H9 (cell line): Measurements from ENCODE around the gene TMCC2. TPM values are rescaled to one million over a fixed set of nuclear protein-coding genes. Genes with fewer than 3 reads are reported as not detected.
A peak's percentile ranks its signal among the peaks of the same experiment; 100 is the strongest.

Experiments
- DNase-seq: peaks from one replicate; pipeline ENCODE4 v3.0.0-alpha.2; 2017
- H2AFZ ChIP-seq: one replicate; pipeline ENCODE4 v1.6.1; 2013; ENCODE audit warnings: mild to moderate bottlenecking, low read length, control low read depth, moderate library complexity
- H2AK5ac ChIP-seq: 2 replicates; pipeline ENCODE4 v1.6.1; 2013; ENCODE audit warnings: low read length, control low read depth, mixed read lengths; ENCODE audit not compliant: insufficient read length
- H2BK120ac ChIP-seq: one replicate; pipeline ENCODE4 v1.6.1; 2013; ENCODE audit warnings: low read depth, mild to moderate bottlenecking, low read length, control low read depth, inconsistent platforms; ENCODE audit not compliant: poor library complexity, severe bottlenecking
- H2BK12ac ChIP-seq: 2 replicates; pipeline ENCODE4 v1.6.1; 2013; ENCODE audit warnings: low read length, control low read depth, mixed read lengths, low read depth; ENCODE audit not compliant: insufficient read length
- H2BK15ac ChIP-seq: 2 replicates; pipeline ENCODE4 v1.6.1; 2013; ENCODE audit warnings: low read depth, low read length, control low read depth
- H2BK20ac ChIP-seq: one replicate; pipeline ENCODE4 v1.6.1; 2013; ENCODE audit warnings: low read depth, mild to moderate bottlenecking, low read length, control low read depth, inconsistent platforms; ENCODE audit not compliant: poor library complexity, severe bottlenecking
- H2BK5ac ChIP-seq: 2 replicates; pipeline ENCODE4 v1.6.1; 2013; ENCODE audit warnings: low read length, control low read depth, mixed read lengths; ENCODE audit not compliant: insufficient read length
- H3K14ac ChIP-seq: 2 replicates; pipeline ENCODE4 v1.6.1; 2013; ENCODE audit warnings: low read length, control low read depth; ENCODE audit not compliant: insufficient read depth
- H3K18ac ChIP-seq: 2 replicates; pipeline ENCODE4 v1.6.1; 2013; ENCODE audit warnings: low read depth, mild to moderate bottlenecking, mixed read lengths, low read length, control low read depth; ENCODE audit not compliant: insufficient read length
- H3K23ac ChIP-seq: 2 replicates; pipeline ENCODE4 v1.6.1; 2013; ENCODE audit warnings: low read length, control low read depth, mixed read lengths, low read depth; ENCODE audit not compliant: insufficient read length
- H3K23me2 ChIP-seq: 2 replicates; pipeline ENCODE4 v1.6.1; 2013; ENCODE audit warnings: low read depth, mild to moderate bottlenecking, mixed read lengths, low read length, control low read depth; ENCODE audit not compliant: insufficient read length, poor library complexity, severe bottlenecking
- H3K27ac ChIP-seq: 2 replicates; pipeline ENCODE4 v1.5.1; 2013; ENCODE audit warnings: low read length, control low read depth, mixed read lengths, low read depth; ENCODE audit not compliant: insufficient read length
- H3K27me3 ChIP-seq: 2 replicates; pipeline ENCODE4 v1.6.1; 2013; ENCODE audit warnings: low read length, control low read depth, inconsistent platforms; ENCODE audit not compliant: insufficient read depth
- H3K4ac ChIP-seq: 2 replicates; pipeline ENCODE4 v1.6.1; 2013; ENCODE audit warnings: low read depth, mild to moderate bottlenecking, control low read depth, inconsistent platforms, low read length, moderate library complexity
- H3K4me1 ChIP-seq: 2 replicates; pipeline ENCODE4 v1.6.1; 2013; ENCODE audit warnings: low read length, control low read depth, inconsistent platforms; ENCODE audit not compliant: insufficient read depth
- H3K4me2 ChIP-seq: 2 replicates; pipeline ENCODE4 v1.6.1; 2013; ENCODE audit warnings: low read length, control low read depth, mixed read lengths; ENCODE audit not compliant: insufficient read length, insufficient read depth
- H3K56ac ChIP-seq: 2 replicates; pipeline ENCODE4 v1.6.1; 2013; ENCODE audit warnings: low read depth, mild to moderate bottlenecking, mixed read lengths, low read length, control low read depth; ENCODE audit not compliant: insufficient read length
- H3K79me1 ChIP-seq: 2 replicates; pipeline ENCODE4 v1.6.1; 2013; ENCODE audit warnings: low read depth, mild to moderate bottlenecking, moderate library complexity, low read length, control low read depth, inconsistent platforms; ENCODE audit not compliant: insufficient read depth, poor library complexity, severe bottlenecking
- H3K79me2 ChIP-seq: 2 replicates; pipeline ENCODE4 v1.6.1; 2013; ENCODE audit warnings: low read length, control low read depth, inconsistent platforms; ENCODE audit not compliant: insufficient read depth
- H3K9ac ChIP-seq: 2 replicates; pipeline ENCODE4 v1.6.1; 2013; ENCODE audit warnings: low read length, control low read depth, mixed read lengths; ENCODE audit not compliant: insufficient read length; ENCODE audit errors: extremely low read depth
- H3K9me3 ChIP-seq: one replicate; pipeline ENCODE4 v1.6.1; 2013; ENCODE audit warnings: low read depth, low read length, inconsistent platforms; ENCODE audit not compliant: control insufficient read depth
- H3T11ph ChIP-seq: one replicate; pipeline ENCODE4 v1.6.1; 2013; ENCODE audit warnings: mild to moderate bottlenecking, low read length, control low read depth, inconsistent platforms
- H4K20me1 ChIP-seq: one replicate; pipeline ENCODE4 v1.6.1; 2013; ENCODE audit not compliant: control insufficient read depth, insufficient read length, insufficient read depth
- H4K5ac ChIP-seq: 2 replicates; pipeline ENCODE4 v1.6.1; 2013; ENCODE audit warnings: low read depth, mild to moderate bottlenecking, mixed read lengths, low read length, control low read depth; ENCODE audit not compliant: insufficient read length
- H4K8ac ChIP-seq: replicated peaks from 2 replicates; pipeline ENCODE4 v1.6.1; 2013; ENCODE audit warnings: low read length, control low read depth, mixed read lengths, low read depth; ENCODE audit not compliant: insufficient read length
- H4K91ac ChIP-seq: 2 replicates; pipeline ENCODE4 v1.6.1; 2013; ENCODE audit warnings: low read depth, mild to moderate bottlenecking, moderate library complexity, mixed read lengths, low read length, control low read depth; ENCODE audit not compliant: insufficient read length
- H3K27ac Mint-ChIP-seq, 3 experiments: 2 replicates in 2 of 3; 3 replicates in 1 of 3; pipeline ENCODE4 v1.8.0; 2020 to 2021; ENCODE audit warnings: mixed read lengths in 3 of 3, mild to moderate bottlenecking in 1 of 3, moderate library complexity in 1 of 3
- H3K27me3 Mint-ChIP-seq: 2 replicates; pipeline ENCODE4 v1.8.0; 2021; ENCODE audit warnings: low read depth, mild to moderate bottlenecking, moderate library complexity, mixed read lengths
- H3K36me3 Mint-ChIP-seq, 3 experiments: 2 replicates in 2 of 3; 3 replicates in 1 of 3; pipeline ENCODE4 v1.8.0; 2020 to 2021; ENCODE audit warnings: low read depth in 3 of 3, mixed read lengths in 3 of 3; ENCODE audit not compliant: insufficient read depth in 1 of 3
- H3K4me1 Mint-ChIP-seq, 2 experiments: 2 replicates each; pipeline ENCODE4 v1.8.0; 2020; ENCODE audit warnings: mixed read lengths in 2 of 2
- H3K4me3 Mint-ChIP-seq, 2 experiments: 2 replicates in 1 of 2; 3 replicates in 1 of 2; pipeline ENCODE4 v1.8.0; 2020 to 2021; ENCODE audit warnings: mild to moderate bottlenecking in 2 of 2, mixed read lengths in 2 of 2, moderate library complexity in 1 of 2
- H3K9me3 Mint-ChIP-seq, 2 experiments: 2 replicates in 1 of 2; 3 replicates in 1 of 2; pipeline ENCODE4 v1.8.0; 2020; ENCODE audit warnings: mild to moderate bottlenecking in 2 of 2, mixed read lengths in 2 of 2, moderate library complexity in 1 of 2
- WGBS: extraction: QIAGEN DNeasy Blood & Tissue Kit; methylation state at CpG from one replicate; pipeline ENCODE4 v1.1.7; 2013; ENCODE audit warnings: missing lambda C conversion rate, low lambda C conversion rate, mixed read lengths; ENCODE audit not compliant: insufficient read length; ENCODE audit errors: extremely low coverage; 5-methylcytosine and 5-hydroxymethylcytosine counted together
- total RNA-seq: library from RNA; stranded (reverse); gene quantifications from 2 replicates; pipeline ENCODE4 v1.2.1, GENCODE V29; 2021
- TF ChIP-seq, protein P1 (sequence below): fragments of 200-600 bp; sonication (generic); conservative IDR thresholded peaks from 3 replicates; pipeline ENCODE4 v1.8.0; 2021; ENCODE audit warnings: antibody characterized with exemption, mild to moderate bottlenecking

Gene TMCC2
- total RNA-seq, 1 experiment from 2014 or later = 11.7 TPM

DNA sequence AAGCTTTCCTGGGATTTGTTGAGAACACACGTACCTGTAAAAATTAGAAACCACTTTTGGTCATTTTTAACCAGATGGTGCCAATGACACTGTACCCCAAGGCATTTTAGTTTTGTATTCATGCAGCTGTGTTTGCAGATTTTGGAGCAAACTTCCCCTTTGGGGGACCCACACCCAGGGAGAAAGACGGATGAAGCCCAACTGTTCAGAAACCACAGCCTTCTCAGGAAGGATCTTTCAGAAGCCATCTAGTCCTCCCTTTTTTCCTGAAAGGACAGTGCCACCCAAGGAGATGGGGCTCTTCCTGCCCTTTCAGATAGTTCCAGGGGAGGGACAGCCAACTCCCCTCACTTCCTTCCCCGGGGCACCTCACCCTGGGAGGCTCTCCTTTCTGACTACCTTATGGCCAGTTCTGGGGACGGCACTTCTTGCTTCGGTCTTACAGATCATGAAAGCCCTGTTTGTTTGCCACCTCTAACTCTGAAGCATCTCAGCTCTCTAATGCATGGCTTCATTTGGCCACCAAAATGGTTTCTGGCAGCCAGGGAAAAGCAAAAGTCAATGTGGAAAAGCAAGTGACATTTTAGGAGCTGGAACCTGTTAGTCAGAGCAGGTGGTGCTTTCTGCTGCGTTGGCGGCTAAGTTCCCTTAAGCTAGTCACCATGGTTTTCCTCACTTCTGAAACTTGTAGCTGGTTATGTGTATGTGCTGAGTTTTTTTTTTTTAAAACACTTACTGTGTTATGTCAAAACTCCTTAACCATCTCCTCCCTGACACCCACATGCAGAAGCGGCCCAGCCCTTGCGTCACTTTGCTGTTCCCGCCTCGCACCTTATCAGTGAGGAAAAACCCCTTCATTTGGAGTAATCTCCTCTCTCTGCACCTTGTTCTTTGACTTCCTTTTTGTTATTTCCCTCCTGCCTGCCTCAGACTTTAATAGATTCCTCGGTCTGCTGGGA is 10.1 kb downstream of the TMCC2 start:
- no peak overlapping the region for H3K9ac ChIP-seq
- no peak overlapping the region for H3K23ac ChIP-seq
- no peak overlapping the region for H3K4me2 ChIP-seq
- H3K18ac ChIP-seq = no peak overlapping the region
- no peaks in the 10 kb centered on the region for H3K27me3 Mint-ChIP-seq
- no peaks in the 10 kb centered on the region for H3K23me2 ChIP-seq
- H4K5ac ChIP-seq = no peak overlapping the region
- H2BK120ac ChIP-seq = no peak overlapping the region
- no peaks in the 10 kb centered on the region for H3K9me3 Mint-ChIP-seq
- H4K8ac ChIP-seq = no peak overlapping the region
- H2AFZ ChIP-seq = no peak overlapping the region
- H4K91ac ChIP-seq = no peak overlapping the region
- no CpG with 5 or more reads among the region's 12 CpGs for WGBS
- H2BK20ac ChIP-seq = no peak overlapping the region
- peaks cover 0 to 9% (median 8%) of the 10 kb centered on the region in 3 experiments; a peak in 3 of 7 replicates for H3K36me3 Mint-ChIP-seq
- no peaks in the 10 kb centered on the region for H3K79me2 ChIP-seq
- no peaks in the 10 kb centered on the region for H3K79me1 ChIP-seq
- TF ChIP-seq, protein P1, sequence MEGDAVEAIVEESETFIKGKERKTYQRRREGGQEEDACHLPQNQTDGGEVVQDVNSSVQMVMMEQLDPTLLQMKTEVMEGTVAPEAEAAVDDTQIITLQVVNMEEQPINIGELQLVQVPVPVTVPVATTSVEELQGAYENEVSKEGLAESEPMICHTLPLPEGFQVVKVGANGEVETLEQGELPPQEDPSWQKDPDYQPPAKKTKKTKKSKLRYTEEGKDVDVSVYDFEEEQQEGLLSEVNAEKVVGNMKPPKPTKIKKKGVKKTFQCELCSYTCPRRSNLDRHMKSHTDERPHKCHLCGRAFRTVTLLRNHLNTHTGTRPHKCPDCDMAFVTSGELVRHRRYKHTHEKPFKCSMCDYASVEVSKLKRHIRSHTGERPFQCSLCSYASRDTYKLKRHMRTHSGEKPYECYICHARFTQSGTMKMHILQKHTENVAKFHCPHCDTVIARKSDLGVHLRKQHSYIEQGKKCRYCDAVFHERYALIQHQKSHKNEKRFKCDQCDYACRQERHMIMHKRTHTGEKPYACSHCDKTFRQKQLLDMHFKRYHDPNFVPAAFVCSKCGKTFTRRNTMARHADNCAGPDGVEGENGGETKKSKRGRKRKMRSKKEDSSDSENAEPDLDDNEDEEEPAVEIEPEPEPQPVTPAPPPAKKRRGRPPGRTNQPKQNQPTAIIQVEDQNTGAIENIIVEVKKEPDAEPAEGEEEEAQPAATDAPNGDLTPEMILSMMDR = no peak
- no peaks in the 10 kb centered on the region for H4K20me1 ChIP-seq
- no peak overlapping the region for H2BK12ac ChIP-seq
- H3K9me3 ChIP-seq = no peaks in the 10 kb centered on the region
- H3K14ac ChIP-seq = no peak overlapping the region
- no peaks in the 10 kb centered on the region for H3K27me3 ChIP-seq
- DNase-seq = no peak
- no peak overlapping the region; a peak in 1 of 5 replicates for H3K4me3 Mint-ChIP-seq
- H2BK5ac ChIP-seq = no peak overlapping the region
- no peak overlapping the region for H2AK5ac ChIP-seq
- no peaks in the 10 kb centered on the region for H3K4me1 ChIP-seq
- H3K4ac ChIP-seq = no peak overlapping the region
- H2BK15ac ChIP-seq = no peak overlapping the region
- H3K27ac Mint-ChIP-seq = peak overlapping the region in 1 of 3 experiments; percentile 50; a peak in 1 of 7 replicates
- no peak overlapping the region for H3K27ac ChIP-seq
- peaks cover 5 to 12% of the 10 kb centered on the region in 2 experiments; a peak in 2 of 4 replicates for H3K4me1 Mint-ChIP-seq
- no peak overlapping the region for H3K56ac ChIP-seq
- H3T11ph ChIP-seq = no peak overlapping the region
